ENCODE results near the gene DGCR6L.
A peak's percentile ranks its signal among the peaks of the same experiment; 100 is the strongest.
"Not testable (repeated sequence)": the region's sequence is repeated elsewhere in the genome, so short reads cannot be mapped to it uniquely, and the experiment has no call there.

The DGCR6L gene

GRCh38 chr22:20308806-20309650, 10.8 kb downstream of the DGCR6L start:
- DNase-seq: not testable (repeated sequence)

GRCh38 chr22:20307448-20308447, 12.1 kb downstream of the DGCR6L start:
- not testable (repeated sequence) for DNase-seq

GRCh38 chr22:20306646-20307447, 13.0 kb downstream of the DGCR6L start:
- not testable (repeated sequence) for DNase-seq

- DNase-seq: no peak
Observed at GRCh38 chr22:20305894-20306645, 13.8 kb downstream of the DGCR6L start.

DNA sequence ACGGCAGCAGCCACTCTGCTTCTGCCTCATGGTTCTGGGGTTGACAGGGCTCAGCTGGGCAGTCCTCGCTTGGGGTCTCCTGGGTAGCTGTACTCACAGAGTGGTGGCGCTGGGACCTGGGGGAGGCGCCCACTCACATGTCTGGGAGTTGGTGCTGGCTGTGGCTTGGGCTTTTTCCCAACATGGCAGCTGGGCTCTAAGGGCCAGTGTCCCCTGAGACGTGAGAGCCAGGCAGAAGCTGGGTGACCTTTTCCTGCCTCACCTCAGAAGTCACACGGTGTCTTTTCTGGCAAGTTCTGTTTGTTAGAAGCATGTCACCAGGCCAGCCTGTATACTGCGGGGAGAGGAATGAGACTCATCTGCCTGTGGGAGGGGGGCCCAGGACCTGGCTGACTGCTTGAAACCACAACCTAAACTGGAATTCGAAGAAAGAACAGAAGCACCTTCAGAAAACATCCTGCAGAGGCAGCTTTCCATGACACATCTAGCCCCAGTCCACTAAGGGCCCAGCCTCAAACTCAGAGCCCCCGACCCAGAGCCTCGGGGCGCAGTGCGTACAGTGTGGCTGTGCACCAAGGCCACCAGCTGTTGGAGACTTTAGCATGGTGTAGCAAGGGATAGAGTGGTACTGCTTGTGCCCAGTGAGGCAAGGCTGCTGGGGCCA, 14.5 kb downstream of the DGCR6L start:
- DNase-seq: peak; percentile 77

DNA sequence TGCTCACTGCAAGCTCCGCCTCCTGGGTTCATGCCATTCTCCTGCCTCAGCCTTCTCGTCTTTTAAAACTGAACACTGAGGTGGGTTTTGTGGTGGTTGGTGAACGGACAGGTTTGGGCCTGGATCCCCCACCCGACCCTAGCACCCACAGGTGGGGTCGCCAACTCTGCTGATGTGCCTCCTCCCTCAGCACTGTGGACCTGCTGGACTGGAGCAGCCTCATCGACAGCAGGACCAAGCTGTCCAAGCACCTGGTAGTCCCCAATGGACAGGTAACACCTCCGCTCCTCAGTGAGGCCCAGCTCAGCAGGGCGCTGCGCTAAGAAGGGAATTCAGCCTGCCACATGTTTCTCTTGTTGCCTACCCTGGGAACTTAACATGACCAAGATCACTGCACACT, 15.2 kb downstream of the DGCR6L start:
- no peak for DNase-seq

GRCh38 chr22:20303229-20303534, 16.7 kb downstream of the DGCR6L start:
- DNase-seq: not testable (repeated sequence)

DNA sequence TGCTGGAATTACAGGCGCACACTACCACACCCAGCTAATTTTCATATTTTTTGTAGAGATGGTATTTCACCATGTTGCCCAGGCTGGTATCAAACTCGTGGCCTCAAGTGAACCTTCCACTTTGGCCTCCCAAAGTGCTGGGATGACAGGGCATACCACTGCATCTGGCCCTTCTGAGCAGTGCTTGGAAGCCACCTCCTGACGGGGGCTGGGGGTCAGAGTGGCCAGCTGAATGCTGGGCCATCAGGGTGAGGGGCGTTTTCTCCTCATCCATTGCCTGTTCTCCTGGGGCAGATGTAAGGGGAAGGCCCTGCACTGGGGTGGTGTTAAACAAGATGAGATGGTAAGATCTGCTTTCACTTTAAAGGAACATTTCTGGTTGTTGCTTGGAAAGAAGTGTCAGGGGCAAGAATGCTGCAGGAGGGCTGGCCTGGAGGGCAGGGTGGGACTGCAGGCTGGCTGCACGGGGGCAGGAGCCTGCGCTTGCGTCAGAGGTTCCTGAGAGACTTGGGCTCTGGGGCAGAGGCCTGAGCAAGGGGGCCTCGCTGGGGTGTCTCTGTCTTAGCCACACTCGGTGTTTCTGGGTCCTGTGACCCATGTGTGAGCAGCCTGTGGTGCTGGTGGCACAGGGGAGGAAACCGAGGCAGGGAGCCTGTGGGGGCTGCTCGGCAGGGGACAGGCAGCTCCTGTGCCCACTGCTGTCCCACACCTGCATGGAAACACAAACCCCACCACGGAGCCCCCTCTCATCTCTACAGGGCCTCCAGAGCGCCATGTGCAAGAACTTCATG, 17.2 kb downstream of the DGCR6L start:
- no peak for DNase-seq

DNA sequence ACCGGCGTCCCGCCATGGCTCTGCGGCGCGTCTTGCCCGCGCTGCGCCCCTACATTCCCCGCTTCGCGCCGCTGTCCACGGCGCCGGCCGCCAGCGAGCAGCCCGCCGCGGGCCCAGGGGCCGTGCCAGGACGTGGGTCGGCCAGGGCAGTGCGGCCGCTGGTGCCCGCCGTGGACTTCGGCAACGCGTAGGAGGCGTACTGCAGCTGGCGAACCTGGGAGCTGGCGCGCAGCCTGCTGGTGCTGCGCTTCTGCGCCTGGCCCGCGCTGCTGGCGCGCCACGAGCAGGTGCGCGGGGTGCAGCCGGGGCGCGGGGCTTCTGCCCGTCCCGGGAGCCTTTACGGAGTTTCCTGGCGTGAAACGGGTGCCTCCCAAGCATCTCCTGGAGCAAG, 20.1 kb downstream of the DGCR6L start:
- no peak for DNase-seq

- peak; percentile 93 for DNase-seq
Observed at GRCh38 chr22:20298803-20299745, 20.8 kb downstream of the DGCR6L start.

DNA sequence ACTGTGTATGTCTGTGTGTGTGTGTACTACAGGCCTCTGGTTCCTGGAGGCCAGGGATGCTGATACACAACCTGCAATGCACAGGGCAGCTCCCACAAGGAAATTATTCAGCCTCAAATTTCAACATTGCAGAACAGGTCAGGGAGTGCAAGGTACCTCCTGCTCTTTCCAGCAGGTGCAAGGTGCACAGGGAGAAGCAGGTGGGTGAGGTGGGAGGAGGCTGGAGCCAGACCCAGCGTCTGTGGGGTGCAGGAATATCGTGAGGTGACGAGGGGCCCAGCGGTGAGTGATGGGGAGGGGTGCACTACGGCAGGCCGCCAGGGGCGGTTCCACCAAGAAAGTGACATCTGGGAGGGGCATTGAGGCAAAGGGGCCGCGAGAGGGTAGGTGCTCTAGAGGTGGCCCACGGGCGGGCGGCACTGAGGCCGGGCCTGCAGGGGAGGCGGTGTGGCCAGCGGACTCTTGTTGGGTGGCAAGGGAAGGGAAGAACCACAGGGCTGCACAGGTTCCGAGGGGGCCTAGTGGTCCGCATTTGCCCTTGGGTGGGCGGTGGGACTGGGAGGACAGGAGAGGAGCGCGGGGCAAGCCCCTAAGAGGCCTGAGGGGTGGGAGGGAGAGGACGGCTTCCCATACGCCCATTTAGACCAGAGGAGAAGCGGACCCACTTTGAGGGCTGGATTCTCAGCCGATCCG, 21.6 kb downstream of the DGCR6L start:
- DNase-seq: no peak

- no peak for DNase-seq
Observed at GRCh38 chr22:20297414-20298109, 22.3 kb downstream of the DGCR6L start.

- DNase-seq: no peak
Observed at GRCh38 chr22:20296598-20296997, 23.3 kb downstream of the DGCR6L start.

- no peak for DNase-seq
Observed at GRCh38 chr22:20295262-20296064, 24.4 kb downstream of the DGCR6L start.

DNA sequence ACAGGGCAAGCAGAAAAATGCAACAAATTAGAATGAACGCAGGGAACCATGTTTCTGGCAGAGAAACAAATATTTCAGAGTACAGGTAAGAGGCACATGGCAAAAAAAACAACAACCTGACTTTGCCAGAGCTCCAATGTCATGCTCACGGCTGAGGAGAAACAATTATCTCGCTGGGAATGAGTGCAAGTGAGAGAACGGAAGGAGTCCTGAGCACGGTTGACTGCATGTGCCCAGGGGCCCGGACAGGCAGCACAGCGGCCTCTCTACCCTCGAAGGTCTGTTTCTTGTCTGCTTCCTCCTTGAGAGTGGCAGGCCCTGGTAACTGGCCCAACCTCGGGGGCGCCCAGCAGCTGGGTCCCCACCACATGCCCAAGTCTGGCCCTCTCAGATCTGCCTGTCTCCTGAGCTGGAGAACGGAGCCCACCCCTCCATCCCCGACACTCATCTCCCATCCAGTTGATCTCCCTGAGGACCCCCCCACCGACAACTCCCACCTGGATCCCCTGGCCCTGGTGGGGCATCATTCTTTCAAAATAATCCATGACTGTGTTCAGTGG, 27.1 kb downstream of the DGCR6L start:
- no peak for DNase-seq

- no peak for DNase-seq
Observed at GRCh38 chr22:20292108-20292507, 27.8 kb downstream of the DGCR6L start.

- DNase-seq: no peak
Observed at GRCh38 chr22:20291604-20292063, 28.2 kb downstream of the DGCR6L start.
